ENCODE data around the gene TEX51.

- TF ChIP-seq ISL1 (CRISPR knock-in tag; IDR thresholded peaks at IDR 0.05) = no peak
- TF ChIP-seq ZC3H10 (CRISPR knock-in tag; IDR thresholded peaks at IDR 0.05) = no peak
Observed at GRCh38 chr2:126888046-126888445, 10.6 kb upstream of the TEX51 start.

Data from SK-N-SH treated with all-trans-retinoic acid at 6 μM for 48 hours (cell line).